GM12891 (cell line): Measurements from ENCODE around the gene CDK2. TPM values are rescaled to one million over a fixed set of nuclear protein-coding genes. Genes with fewer than 3 reads are reported as not detected.
"Not testable (repeated sequence)": the region's sequence is repeated elsewhere in the genome, so short reads cannot be mapped to it uniquely, and the experiment has no call there.

ENCODE experiments used
- DNase-seq: peaks from one replicate; pipeline ENCODE4 v3.0.0; 2011; ENCODE audit warnings: low spot score; ENCODE audit not compliant: insufficient read length
- FAIRE-seq: peaks from 2 replicates; lab custom pipeline; 2011; peaks lifted over from hg19 to GRCh38; lab: Jason Lieb, UNC
- PAX5 ChIP-seq: IDR thresholded peaks from 2 replicates; pipeline ENCODE4 v1.6.1; 2011; ENCODE audit warnings: low read length, moderate library complexity, mild to moderate bottlenecking; ENCODE audit not compliant: insufficient read depth, severe bottlenecking
- POLR2A ChIP-seq: IDR thresholded peaks from 2 replicates; pipeline ENCODE4 v1.6.1; 2011; ENCODE audit warnings: low read depth, low read length, control low read depth
- POLR2AphosphoS5 ChIP-seq: IDR thresholded peaks from 2 replicates; pipeline ENCODE4 v1.6.1; 2011; ENCODE audit warnings: low read depth, low read length, control low read depth
- POU2F2 ChIP-seq: IDR thresholded peaks from 2 replicates; pipeline ENCODE4 v1.6.1; 2011; ENCODE audit warnings: low read depth, mild to moderate bottlenecking, control low read depth, low read length, moderate library complexity
- SPI1 ChIP-seq: IDR thresholded peaks from 2 replicates; pipeline ENCODE4 v1.6.1; 2011; ENCODE audit warnings: low read depth, low read length, control low read depth
- TAF1 ChIP-seq: IDR thresholded peaks from 2 replicates; pipeline ENCODE4 v1.6.1; 2011; ENCODE audit warnings: low read depth, low read length, control low read depth
- polyA plus RNA-seq: library from polyadenylated mRNA; unstranded; fragments of >200 nt; gene quantifications from one replicate; pipeline ENCODE4 v1.2.1, GENCODE V29; 2012; ENCODE audit warnings: low read depth, missing spikeins, inconsistent platforms; ENCODE audit not compliant: missing spikeins

Gene CDK2
- 75.6 TPM for polyA plus RNA-seq

DNA sequence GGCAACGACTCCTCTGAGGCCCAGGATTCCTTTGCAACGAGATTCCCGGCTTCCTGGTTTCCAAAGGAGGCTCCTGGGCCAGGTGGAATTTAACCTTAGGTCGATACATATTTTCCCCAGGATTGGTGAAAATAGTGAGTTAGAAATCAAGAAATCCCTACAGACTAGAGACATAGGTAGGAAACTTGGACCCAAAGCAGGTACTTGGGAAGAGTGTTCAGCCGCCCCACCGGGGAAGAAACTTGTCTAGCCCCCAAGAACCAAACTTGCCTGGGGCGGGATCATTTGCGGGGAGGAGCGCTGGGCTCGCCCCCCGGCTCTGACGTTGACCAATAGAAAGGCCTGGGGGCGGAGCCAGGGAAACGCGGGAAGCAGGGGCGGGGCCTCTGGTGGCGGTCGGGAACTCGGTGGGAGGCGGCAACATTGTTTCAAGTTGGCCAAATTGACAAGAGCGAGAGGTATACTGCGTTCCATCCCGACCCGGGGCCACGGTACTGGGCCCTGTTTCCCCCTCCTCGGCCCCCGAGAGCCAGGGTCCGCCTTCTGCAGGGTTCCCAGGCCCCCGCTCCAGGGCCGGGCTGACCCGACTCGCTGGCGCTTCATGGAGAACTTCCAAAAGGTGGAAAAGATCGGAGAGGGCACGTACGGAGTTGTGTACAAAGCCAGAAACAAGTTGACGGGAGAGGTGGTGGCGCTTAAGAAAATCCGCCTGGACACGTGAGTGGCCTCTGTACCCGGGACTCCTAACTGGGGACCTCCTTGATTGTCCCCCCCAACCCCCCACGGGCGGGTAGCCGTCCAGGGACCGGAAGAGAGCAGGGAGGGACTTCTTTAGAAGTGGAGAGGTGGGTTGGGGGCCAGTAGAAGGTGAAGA is at the start of gene CDK2:
Gene CDK2 (plus strand): TSS at position 423 of the 874 bp plus-strand sequence. CDS start 179 bp downstream, at position 602.
- DNase-seq, result peak; percentile 73
- TF ChIP-seq TAF1, result no peak; the same call in 1 of the 2 replicates
- no peak for TF ChIP-seq SPI1
- peak; percentile 56; the same call in 1 of the 2 replicates for TF ChIP-seq POLR2AphosphoS5
- TF ChIP-seq POLR2A, result peak; percentile 70
- no peak; the same call in 1 of the 2 replicates for TF ChIP-seq POU2F2
- peak; percentile 26 for FAIRE-seq

DNA sequence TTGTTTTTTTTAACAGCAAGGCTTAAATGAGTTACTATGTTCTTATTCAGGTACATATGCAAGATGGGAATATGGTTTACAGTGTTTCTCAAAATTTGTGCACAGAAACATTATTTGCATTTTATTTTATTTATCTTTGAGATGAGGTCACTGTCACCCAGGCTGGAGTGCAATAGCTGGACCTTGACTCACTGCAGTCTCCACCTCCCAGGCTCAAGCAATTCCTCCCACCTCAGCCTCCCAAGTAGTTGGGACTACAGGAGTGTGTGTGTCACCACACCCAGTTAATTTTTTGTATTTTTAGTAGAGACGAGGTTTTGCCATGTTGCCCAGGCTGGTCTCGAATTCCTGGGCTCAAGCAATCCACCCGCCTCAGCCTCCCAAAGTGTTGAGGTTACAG is 47.6 kb upstream of the CDK2 start:
- FAIRE-seq, DNase-seq: not testable (repeated sequence)

DNA sequence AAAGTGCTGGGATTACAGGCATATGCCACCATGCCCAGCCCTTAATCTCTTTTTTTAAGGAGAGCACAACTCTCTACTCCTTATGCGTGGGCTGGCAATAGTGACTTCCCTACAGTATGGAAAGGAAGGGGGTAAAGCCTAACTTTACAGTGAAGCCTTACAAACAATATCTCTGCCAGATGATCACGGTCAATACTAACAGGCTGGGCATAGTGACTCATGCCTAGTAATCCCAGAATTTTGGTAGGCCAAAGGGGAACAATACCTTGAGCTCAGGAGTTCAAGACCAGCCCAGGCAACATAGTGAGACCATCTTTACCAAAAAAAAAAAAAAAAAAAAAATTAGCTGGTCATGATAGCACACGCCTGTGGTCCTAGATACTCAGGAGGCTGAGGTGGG is 44.5 kb upstream of the CDK2 start:
- FAIRE-seq (no peak), DNase-seq (no peak)
- TF ChIP-seq SPI1 (no peak), POU2F2 (no peak), POLR2AphosphoS5 (no peak)

GRCh38 chr12:55923648-55924047 is 43.0 kb upstream of the CDK2 start:
- not testable (repeated sequence) for FAIRE-seq, DNase-seq

DNA sequence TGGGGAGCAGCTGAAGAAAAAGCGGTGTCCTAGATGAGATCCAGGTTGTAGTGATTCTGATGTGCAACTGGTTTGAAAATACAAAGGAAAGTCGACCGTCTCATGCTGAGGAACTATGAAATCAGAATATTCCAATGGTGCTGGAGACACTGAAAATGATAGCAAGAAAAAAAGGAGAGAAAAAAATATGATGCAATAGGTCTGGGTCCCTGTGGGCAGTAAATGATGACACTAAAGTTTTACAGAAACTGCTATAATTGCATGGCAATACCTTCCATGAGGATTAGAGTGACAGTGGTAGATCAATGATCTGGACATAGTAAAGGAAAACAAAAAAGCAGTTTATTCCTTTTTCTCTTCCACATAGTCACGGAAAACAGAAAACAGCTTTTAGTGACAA is 41.3 kb upstream of the CDK2 start:
- TF ChIP-seq TAF1, result no peak
- no peak for TF ChIP-seq POLR2A
- TF ChIP-seq SPI1, result no peak
- TF ChIP-seq POU2F2, result no peak
- TF ChIP-seq PAX5, result no peak
- FAIRE-seq (no peak), DNase-seq (no peak)

- DNase-seq (no peak), FAIRE-seq (no peak)
- no peak for TF ChIP-seq POLR2A
- TF ChIP-seq TAF1, result no peak
- no peak for TF ChIP-seq SPI1
- TF ChIP-seq POU2F2, result no peak
- no peak for TF ChIP-seq POLR2AphosphoS5
- TF ChIP-seq PAX5, result no peak
Measured at GRCh38 chr12:55925870-55926737, 40.5 kb upstream of the CDK2 start.

DNA sequence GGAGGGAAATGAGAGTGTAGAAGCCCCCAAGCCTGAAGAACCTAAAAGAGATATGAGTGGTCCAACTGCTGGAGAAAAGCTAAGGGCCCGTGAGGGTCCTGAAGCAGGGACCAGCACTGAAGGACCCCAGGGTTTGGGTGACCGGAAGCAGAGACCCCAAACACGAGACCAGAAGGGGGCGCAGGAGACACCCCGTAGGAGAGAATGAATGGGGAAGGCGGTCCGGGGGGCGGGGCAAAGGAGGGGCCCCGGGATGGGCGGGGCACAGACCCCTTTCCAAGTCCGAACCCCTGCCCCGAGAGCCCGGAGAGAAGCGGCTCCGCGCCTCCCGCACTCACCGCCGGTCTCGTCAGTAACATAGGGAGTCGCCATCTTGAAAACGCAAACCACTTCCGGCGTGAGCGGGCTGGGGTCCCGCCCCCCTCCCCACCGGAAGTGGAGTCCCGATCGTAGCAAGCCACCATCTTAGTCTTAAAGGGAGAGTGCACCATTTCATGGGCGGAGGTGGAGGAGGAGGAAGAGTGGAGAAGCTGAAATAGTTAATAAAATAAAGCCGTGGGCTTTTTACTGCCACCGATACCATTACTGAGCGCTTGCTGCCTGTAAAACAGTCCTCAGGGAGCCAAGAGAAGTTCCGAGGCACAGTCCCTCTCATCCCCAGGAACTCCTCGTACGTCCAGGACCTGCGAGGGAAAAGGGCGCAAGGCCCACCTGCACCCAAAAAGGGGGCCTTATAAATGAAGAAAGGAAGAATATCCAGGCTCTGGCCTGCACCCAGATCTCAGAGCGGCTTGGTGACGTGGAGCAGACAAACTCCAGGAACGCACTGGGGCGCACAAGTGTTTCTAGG is 39.7 kb upstream of the CDK2 start:
- no peak for TF ChIP-seq POU2F2
- TF ChIP-seq PAX5, result no peak
- peak; percentile 60; the same call in 1 of the 2 replicates for TF ChIP-seq POLR2AphosphoS5
- TF ChIP-seq POLR2A, result peak; percentile 65; the same call in 1 of the 2 replicates
- TF ChIP-seq TAF1, result peak; percentile 82
- DNase-seq (peak; percentile 72), FAIRE-seq (peak; percentile 92)

DNA sequence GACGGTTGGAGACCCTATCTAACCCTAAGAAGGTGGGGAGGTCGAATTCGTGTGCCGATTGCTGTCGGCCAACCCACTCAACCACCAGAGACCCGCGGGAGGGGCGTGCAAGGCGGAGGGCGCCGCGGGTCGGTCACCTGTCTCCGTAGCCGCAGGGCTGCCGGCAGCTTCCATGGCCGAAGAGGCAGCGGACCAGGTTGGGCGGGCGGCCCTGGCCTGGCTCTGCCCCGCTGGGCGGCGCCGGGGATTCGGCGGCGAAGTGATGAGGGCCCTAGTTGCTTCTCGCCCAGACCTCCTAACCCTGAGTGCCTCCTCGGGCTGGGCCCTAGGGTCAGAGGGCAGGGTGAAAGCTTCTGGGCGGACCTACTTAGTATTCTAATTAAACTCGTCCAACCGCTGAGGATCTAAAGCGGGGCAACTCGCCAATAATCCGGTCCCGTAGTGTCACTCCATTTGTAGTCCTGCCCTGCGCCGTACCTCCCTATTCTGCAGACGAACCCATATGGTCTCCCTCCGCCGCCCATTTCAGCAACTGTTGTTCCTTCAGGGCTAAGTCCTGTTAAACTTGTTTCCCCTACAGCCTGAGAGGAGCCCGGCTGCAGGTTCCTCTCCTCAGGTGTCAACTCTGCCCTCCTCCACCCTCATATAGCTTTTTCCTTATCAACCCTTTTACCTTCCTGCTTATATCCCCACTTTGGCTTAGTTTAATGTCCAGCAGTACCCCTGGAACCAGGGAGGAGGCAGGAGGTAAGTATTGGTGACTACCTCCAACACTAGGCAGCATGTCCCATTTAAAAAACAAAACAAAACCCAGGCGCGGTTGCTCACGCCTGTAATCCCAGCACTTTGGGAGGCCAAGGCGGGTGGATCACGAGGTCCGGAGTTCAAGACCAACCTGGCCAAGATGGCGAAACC is 38.8 kb upstream of the CDK2 start, which contains the start of gene PYM1:
Gene PYM1 (minus strand): TSS at position 307 of the 915 bp plus-strand sequence. CDS start 133 bp downstream, at position 174.
- TF ChIP-seq POLR2AphosphoS5, result peak; percentile 74
- TF ChIP-seq TAF1, result peak; percentile 75
- peak; percentile 47; the same call in 1 of the 2 replicates for TF ChIP-seq POU2F2
- TF ChIP-seq PAX5, result peak; percentile 3
- no peak for TF ChIP-seq SPI1
- peak; percentile 62; the same call in 1 of the 2 replicates for TF ChIP-seq POLR2A
- DNase-seq (no peak), FAIRE-seq (peak; percentile 60)
